GM12878 (cell line): Measurements from ENCODE around the gene ALOX12. TPM values are rescaled to one million over a fixed set of nuclear protein-coding genes. Genes with fewer than 3 reads are reported as not detected.

Experiments
- ATAC-seq: fragments of 200-7000 bp; cut with Tn5 transposase; 3 replicates; pipeline ENCODE4 v1.9.1; 2020; ENCODE audit warnings: mild to moderate bottlenecking, moderate library complexity
- BruUV-seq: library from RNA; stranded (reverse); fragments of 400-500 nt; replicated peaks from 2 replicates; lab custom pipeline; 2021; lab: Mats Ljungman, UMichigan
- CTCF ChIA-PET: fragments of 300-600 bp; sonication (Branson Sonifier 250); formaldehyde crosslinking; extraction: SDS; loops from one replicate; lab custom pipeline; 2021; ENCODE audit warnings: inconsistent platforms; lab: Yijun Ruan, JAX
- POLR2A ChIA-PET: fragments of 350-600 bp; formaldehyde crosslinking; extraction: SDS; loops from one replicate; lab custom pipeline; 2021; ENCODE audit warnings: inconsistent platforms; lab: Charles Lee
- RAD21 ChIA-PET: fragments of 300-600 bp; sonication (Branson Sonifier 250); formaldehyde crosslinking; loops from one replicate; lab custom pipeline; 2023; ENCODE audit warnings: antibody characterized with exemption; ENCODE audit not compliant: unreplicated experiment; lab: Charles Lee
- SMC1A ChIA-PET: fragments of 300-600 bp; sonication (Branson Sonifier 250); formaldehyde crosslinking; loops from one replicate; lab custom pipeline; 2023; ENCODE audit not compliant: unreplicated experiment, uncharacterized antibody; lab: Charles Lee
- DNase-seq: peaks from one replicate; pipeline ENCODE4 v3.0.0-alpha.2; 2011; ENCODE audit warnings: low read depth, low spot score
- FAIRE-seq: peaks from 3 replicates; lab custom pipeline; 2011; peaks lifted over from hg19 to GRCh38; lab: Jason Lieb, UNC
- H2AFZ ChIP-seq: 2 replicates; pipeline ENCODE4 v1.6.0; 2011; ENCODE audit warnings: low read depth, low read length, control low read depth; ENCODE audit not compliant: control insufficient read depth
- H3K27ac ChIP-seq: 2 replicates; pipeline ENCODE4 v1.5.1; 2011; ENCODE audit warnings: control low read depth; ENCODE audit not compliant: control insufficient read depth, insufficient read depth
- H3K27me3 ChIP-seq, 2 experiments: replicated peaks in 1 of 2; 2 replicates each; pipeline versions ENCODE4 v1.6.0 to v1.6.1; 2011; ENCODE audit warnings: low read length in 1 of 2; ENCODE audit not compliant: control insufficient read depth in 2 of 2, insufficient read depth in 2 of 2
- H3K36me3 ChIP-seq, 2 experiments: 2 replicates each; pipeline ENCODE4 v1.5.1; 2011; ENCODE audit warnings: low read length in 1 of 2; ENCODE audit not compliant: control insufficient read depth in 2 of 2, insufficient read depth in 2 of 2
- H3K4me1 ChIP-seq: 2 replicates; pipeline ENCODE4 v1.6.1; 2011; ENCODE audit warnings: mild to moderate bottlenecking, low read length, moderate library complexity, mixed read lengths; ENCODE audit not compliant: control insufficient read depth, insufficient read depth
- H3K4me2 ChIP-seq: 2 replicates; pipeline ENCODE4 v1.6.0; 2011; ENCODE audit warnings: control low read depth; ENCODE audit not compliant: control insufficient read depth, insufficient read depth
- H3K4me3 ChIP-seq: fragments of 200-600 bp; sonication (generic); 2 replicates; pipeline ENCODE4 v1.5.1; 2016
- H3K79me2 ChIP-seq: 2 replicates; pipeline ENCODE4 v1.6.0; 2011; ENCODE audit warnings: low read length; ENCODE audit not compliant: control insufficient read depth, insufficient read depth
- H3K9ac ChIP-seq: 2 replicates; pipeline ENCODE4 v1.8.0; 2011; ENCODE audit warnings: low read length, control low read depth, mixed read lengths; ENCODE audit not compliant: control insufficient read depth, insufficient read depth
- H3K9me3 ChIP-seq: replicated peaks from 3 replicates; pipeline ENCODE4 v1.5.1; 2011; ENCODE audit warnings: mild to moderate bottlenecking, low read length; ENCODE audit not compliant: control insufficient read depth, insufficient read depth
- H4K20me1 ChIP-seq: 2 replicates; pipeline ENCODE4 v1.6.0; 2011; ENCODE audit not compliant: control insufficient read depth, insufficient read depth
- BACH1 ChIP-seq: fragments of 450-650 bp; IDR thresholded peaks from 2 replicates; pipeline ENCODE4 v1.6.1; 2017; ENCODE audit warnings: mild to moderate bottlenecking, borderline replicate concordance
- EGR1 ChIP-seq, 2 experiments: IDR thresholded peaks; 1 replicate in 1 of 2; 2 replicates in 1 of 2; pipeline ENCODE4 v1.6.1; 2011 to 2012; ENCODE audit warnings: low read depth in 2 of 2, low read length in 2 of 2, borderline replicate concordance in 1 of 2, mild to moderate bottlenecking in 1 of 2, moderate library complexity in 1 of 2
- FOXM1 ChIP-seq: IDR thresholded peaks from 2 replicates; pipeline ENCODE4 v1.6.1; 2012; ENCODE audit warnings: low read depth, mild to moderate bottlenecking, inconsistent platforms, low read length, moderate library complexity
- NR2C2 ChIP-seq: IDR thresholded peaks from 2 replicates; pipeline ENCODE4 v1.6.1; 2011; ENCODE audit warnings: borderline replicate concordance, low read depth; ENCODE audit not compliant: control insufficient read depth, insufficient read length
- PAX5 ChIP-seq: IDR thresholded peaks from 2 replicates; pipeline ENCODE4 v1.6.1; 2011; ENCODE audit warnings: low read depth, low read length, borderline replicate concordance
- RB1 ChIP-seq: fragments of 450-650 bp; formaldehyde crosslinking; IDR thresholded peaks from 2 replicates; pipeline ENCODE4 v1.6.1; 2017; ENCODE audit warnings: mild to moderate bottlenecking, borderline replicate concordance
- RUNX3 ChIP-seq: IDR thresholded peaks from 2 replicates; pipeline ENCODE4 v1.6.1; 2012; ENCODE audit warnings: low read length, inconsistent platforms
- SMAD5 ChIP-seq: IDR thresholded peaks from 2 replicates; pipeline ENCODE4 v1.6.1; 2016; ENCODE audit warnings: antibody characterized with exemption, low read depth
- YY1 ChIP-seq: IDR thresholded peaks from 2 replicates; pipeline ENCODE4 v1.6.1; 2011; ENCODE audit warnings: low read depth, mild to moderate bottlenecking, low read length
- WGBS: methylation state at CpG from one replicate; pipeline ENCODE4 v1.1.6; 2016; ENCODE audit warnings: low lambda C conversion rate; ENCODE audit not compliant: insufficient replicate concordance, insufficient coverage; ENCODE audit errors: missing lambda C conversion rate; 5-methylcytosine and 5-hydroxymethylcytosine counted together
- in situ Hi-C: fragments of 300-500 bp; cut with MboI; formaldehyde crosslinking; loops from 9 replicates; pipeline ENCODE4 v1.14.3; 2018; ENCODE audit warnings: mixed read lengths
- intact Hi-C: fragments of 100-400 bp; cut with micrococcal nuclease; formaldehyde crosslinking; loops from one replicate; pipeline ENCODE4 v1.14.2; 2022; ENCODE audit not compliant: unreplicated experiment
- polyA plus RNA-seq, 11 experiments: library from polyadenylated mRNA; depleted of rRNA in 4 of 11; unstranded in 6 of 11; stranded (reverse) in 5 of 11; fragments of >200 nt; fragmentation: Nextera tagmentation in 4 of 11; fragmentation: Illumina TruSeq in 1 of 11; extraction: Ambion mirVana in 4 of 11; extraction: Trizol in 1 of 11; gene quantifications; 1 replicate in 1 of 11; 2 replicates in 10 of 11; pipeline versions ENCODE4 v1.2.1 to v1.2.3, GENCODE V29; 2011 to 2016; ENCODE audit warnings: inconsistent platforms in 2 of 11, missing spikeins in 2 of 11, low read depth in 1 of 11
- total RNA-seq, 4 experiments: library from RNA; depleted of rRNA in 3 of 4; stranded (reverse); fragments of >200 nt in 3 of 4; fragmentation: Illumina TruSeq in 1 of 4; extraction: Trizol in 1 of 4; gene quantifications; 2 replicates each; pipeline versions ENCODE4 v1.2.1 to v1.2.3, GENCODE V29; 2013 to 2021

ALOX12 gene
- total and polyA plus RNA-seq, 10 of the 15 experiments (the other 5 are each of a cell fraction or from before 2014, with no cell fraction given), result 0.23 to 0.82 (median 0.58) TPM; not detected in 6

- Histone ChIP-seq H3K9me3 (no peaks in the 10 kb centered on the region), H4K20me1 (no peaks in the 10 kb centered on the region), H3K4me3 (peak overlapping the region; percentile 48; the same call in 1 of the 2 replicates), H3K4me2 (peak overlapping the region; percentile 82), H2AFZ (peak overlapping the region; percentile 69), H3K36me3 (no peaks in the 10 kb centered on the region; a peak in 1 of 4 replicates), H3K27ac (no peak overlapping the region), H3K27me3 (peaks cover 0 to 2% of the 10 kb centered on the region in 2 experiments; a peak in 2 of 4 replicates), H3K9ac (peak overlapping the region; percentile 58; the same call in 1 of the 2 replicates), H3K4me1 (peaks cover 28% of the 10 kb centered on the region), H3K79me2 (peaks cover under 1% of the 10 kb centered on the region)
- SMC1A ChIA-PET, result interaction anchor here (0.7 kb wide), 2 partner anchors 20 to 90 kb away, joined by 3 read pairs; no protein-coding TSS in a partner anchor
- in situ Hi-C loops (loop anchor here (5.0 to 25.0 kb wide), 2 partner anchors 255 to 520 kb away; partner anchors contain the start of genes SENP3 and TNFSF13), intact Hi-C loops (loop anchor here (10.0 kb wide), 1 partner anchor 393 kb away; the partner anchor contains the start of genes FGF11 and TMEM102)
- CTCF ChIA-PET, result interaction anchor here (0.7 to 21.9 kb wide), 3 partner anchors 20 to 792 kb away, joined by 3 to 590 read pairs (median 5); partner anchors contain the start of gene KDM6B
- POLR2A ChIA-PET, result interaction anchor here (0.5 to 0.6 kb wide), 2 partner anchors 22 to 132 kb away, joined by 4 read pairs; no protein-coding TSS in a partner anchor
- WGBS, result 20% methylated on average over 41 of the region's 43 CpGs
- RAD21 ChIA-PET, result interaction anchor here (0.8 to 1.6 kb wide), 2 partner anchors 91 to 95 kb away, joined by 3 to 4 read pairs; no protein-coding TSS in a partner anchor
- no peak for ATAC-seq
- TF ChIP-seq RB1 (no peak), YY1 (no peak), EGR1 (IDR thresholded peaks at IDR 0.05; ENCODE audit: borderline replicate concordance in 1 of 2, low read depth in 2 of 2, low read length in 2 of 2) (peak in 1 of 2 experiments; percentile 67; a peak in 2 of 3 replicates), BACH1 (no peak), FOXM1 (no peak), PAX5 (peak; percentile 89), SMAD5 (no peak), RUNX3 (peak; percentile 32), NR2C2 (no peak)
- no peak for FAIRE-seq
- DNase-seq, result no peak
- BruUV-seq, result no TSS peak
Observed at GRCh38 chr17:7041607-7042500, 46.0 kb downstream of the ALOX12 start.
